Heart left ventricle (tissue), 16 donors: ENCODE measurements around the gene EGFL8. TPM values are rescaled to one million over a fixed set of nuclear protein-coding genes. Genes with fewer than 3 reads are reported as not detected.

Experiments used
- ATAC-seq, 4 donors: fragments of 200-7000 bp; cut with Tn5 transposase; one replicate each; pipeline ENCODE4 v1.9.1; 2020 to 2022; ENCODE audit warnings: moderate library complexity in 4 of 4, mild to moderate bottlenecking in 3 of 4, moderate number of reproducible peaks in 1 of 4
- DNase-seq, 5 donors: peaks; one replicate each; pipeline ENCODE4 v3.0.0-alpha.2; 2020
- H3K27ac ChIP-seq, 12 donors: fragments of 200-600 bp; sonication (generic) in 4 of 12; one replicate each; pipeline versions ENCODE4 v1.5.0 to v1.8.0; 2016 to 2022; ENCODE audit warnings: mild to moderate bottlenecking in 2 of 12
- H3K27me3 ChIP-seq, 9 donors: fragments of 200-600 bp; sonication (generic) in 2 of 9; one replicate each; pipeline versions ENCODE4 v1.5.1 to v1.8.0; 2016 to 2022; ENCODE audit warnings: mild to moderate bottlenecking in 3 of 9
- H3K36me3 ChIP-seq, 9 donors: fragments of 200-600 bp; sonication (generic) in 2 of 9; one replicate each; pipeline versions ENCODE4 v1.5.0 to v1.8.0; 2018 to 2022; ENCODE audit warnings: mild to moderate bottlenecking in 2 of 9
- H3K4me1 ChIP-seq, 12 donors: fragments of 200-600 bp; sonication (generic) in 4 of 12; one replicate each; pipeline versions ENCODE4 v1.5.0 to v1.8.0; 2016 to 2022; ENCODE audit warnings: mild to moderate bottlenecking in 3 of 12
- H3K4me3 ChIP-seq, 12 donors: fragments of 200-600 bp; sonication (generic) in 4 of 12; one replicate each; pipeline versions ENCODE4 v1.5.0 to v1.8.0; 2017 to 2022; ENCODE audit warnings: mild to moderate bottlenecking in 9 of 12, moderate library complexity in 4 of 12
- H3K9me3 ChIP-seq, 12 donors: fragments of 200-600 bp; sonication (generic) in 4 of 12; one replicate each; pipeline versions ENCODE4 v1.5.0 to v1.8.0; 2016 to 2022; ENCODE audit warnings: mild to moderate bottlenecking in 1 of 12
- POLR2A ChIP-seq, 2 donors: fragments of 450-650 bp; IDR thresholded peaks; one replicate each; pipeline ENCODE4 v1.6.1; 2017; ENCODE audit warnings: antibody characterized with exemption in 2 of 2, mild to moderate bottlenecking in 2 of 2, moderate library complexity in 2 of 2
- WGBS, 4 donors: extraction: QIAGEN DNeasy Blood & Tissue Kit in 2 of 4; methylation state at CpG; one replicate each; pipeline versions ENCODE4 v1.1.5 to v1.1.7; 2013 to 2018; 5-methylcytosine and 5-hydroxymethylcytosine counted together
- intact Hi-C, 10 donors: fragments of 100-400 bp; cut with DNase I; formaldehyde crosslinking; loops; one replicate each; pipeline versions ENCODE4 v1.11.1 to v1.14.2; 2022
- polyA plus RNA-seq, 2 donors: library from polyadenylated mRNA; stranded (reverse); fragments of 200-250 nt; gene quantifications; one replicate each; pipeline ENCODE4 v1.2.3, GENCODE V29; 2013
- total RNA-seq, 9 donors: library from RNA; depleted of rRNA in 2 of 9; stranded (reverse); fragments of >200 nt in 2 of 9; fragmentation: NEBNext Ultra II Directional in 3 of 9; extraction: Animal tissue kit (Norgen Biotek cat#: 25700) in 3 of 9; gene quantifications; one replicate each; pipeline versions ENCODE4 v1.1.0 to v1.2.4, GENCODE V29; 2016 to 2023
- TF ChIP-seq, protein P1 (sequence below), 12 donors: fragments of 200-600 bp; sonication (generic) in 4 of 12; IDR thresholded peaks; one replicate each; pipeline versions ENCODE4 v1.5.0 to v1.8.0; 2018 to 2022; ENCODE audit warnings: antibody characterized with exemption in 12 of 12, mild to moderate bottlenecking in 5 of 12
- donor health status: ischemic (EF 13 %, LVEDD 7.1; RV severe dilation, severe dysfunction).
- donor health status: healthy with polysubstance abuse.
- donor health status: DM: no; HTN: yes; CAD: no.
- donor health status: DM: no; HTN: no; CAD: no.
- donor health status: ischemic (EF 25% LVEDD 6.9; RV normal size, moderate dysfunction).
- donor health status: ischemic (EF 25% LVEDD 5.7; RV mildly dilated, moderate dysfunction).
- donor health status: healthy.
- donor health status: DM: yes; HTN: yes; CAD: no.
- donor health status: ischemic (EF 35%, LVEDD 5.7; RV mildly dilated, moderate dysfunction).
- donor health status: nonischemic (EF 11% LVEDD 7.7; RV severe dilation, severe dysfunction).
- donor health status: DM: yes; HTN: yes; CAD: no.
- donor health status: PGD.
- donor health status: ischemic (EF 29% LVEDD 5.4; RV normal size, mild dysfunction).
- donor health status: nonischemic (EF 23%, LVEDD 6.1; RV moderate dilation, normal function).

Gene EGFL8
- total and polyA plus RNA-seq, 11 donors, result 2.4 to 11.2 (median 6.1) TPM

DNA sequence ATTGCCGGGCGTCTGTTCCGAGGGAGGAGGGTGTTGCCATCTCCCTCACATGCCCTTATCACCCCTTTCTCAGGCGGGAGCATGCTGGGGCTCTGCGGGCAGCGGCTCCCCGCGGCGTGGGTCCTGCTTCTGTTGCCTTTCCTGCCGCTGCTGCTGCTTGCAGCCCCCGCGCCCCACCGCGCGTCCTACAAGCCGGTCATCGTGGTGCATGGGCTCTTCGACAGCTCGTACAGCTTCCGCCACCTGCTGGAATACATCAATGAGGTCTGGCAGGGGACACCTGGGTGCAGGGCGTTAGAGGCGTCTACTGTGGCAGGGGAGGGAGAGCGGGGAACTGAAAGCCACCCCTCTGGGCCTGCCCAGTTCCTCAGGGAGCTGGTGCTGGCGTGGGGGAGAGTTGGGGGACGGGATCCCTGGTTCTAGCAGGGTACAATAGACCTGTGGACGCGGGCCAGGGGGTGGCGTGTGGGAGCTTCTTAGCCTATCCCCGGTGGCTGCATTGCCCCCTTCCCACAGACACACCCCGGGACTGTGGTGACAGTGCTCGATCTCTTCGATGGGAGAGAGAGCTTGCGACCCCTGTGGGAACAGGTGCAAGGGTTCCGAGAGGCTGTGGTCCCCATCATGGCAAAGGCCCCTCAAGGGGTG lies 9.8 kb upstream of the EGFL8 start:
- DNase-seq (peak; percentile 60 to 78 (median 67)), ATAC-seq (peak; percentile 59 to 70 (median 67))
- Histone ChIP-seq H3K36me3 (peaks cover 0 to 41% (median 31%) of the 10 kb centered on the region in 9 donors), H3K4me1 (peaks cover 6 to 41% (median 21%) of the 10 kb centered on the region in 12 donors), H3K27ac (peak overlapping the region; percentile 66 to 96 (median 91)), H3K27me3 (peaks cover 0 to 29% (median 0%) of the 10 kb centered on the region in 9 donors), H3K9me3 (no peaks in the 10 kb centered on the region), H3K4me3 (peak overlapping the region; percentile 47 to 91 (median 78))
- no peak for TF ChIP-seq POLR2A (IDR thresholded peaks at IDR 0.05)
- TF ChIP-seq, protein P1, sequence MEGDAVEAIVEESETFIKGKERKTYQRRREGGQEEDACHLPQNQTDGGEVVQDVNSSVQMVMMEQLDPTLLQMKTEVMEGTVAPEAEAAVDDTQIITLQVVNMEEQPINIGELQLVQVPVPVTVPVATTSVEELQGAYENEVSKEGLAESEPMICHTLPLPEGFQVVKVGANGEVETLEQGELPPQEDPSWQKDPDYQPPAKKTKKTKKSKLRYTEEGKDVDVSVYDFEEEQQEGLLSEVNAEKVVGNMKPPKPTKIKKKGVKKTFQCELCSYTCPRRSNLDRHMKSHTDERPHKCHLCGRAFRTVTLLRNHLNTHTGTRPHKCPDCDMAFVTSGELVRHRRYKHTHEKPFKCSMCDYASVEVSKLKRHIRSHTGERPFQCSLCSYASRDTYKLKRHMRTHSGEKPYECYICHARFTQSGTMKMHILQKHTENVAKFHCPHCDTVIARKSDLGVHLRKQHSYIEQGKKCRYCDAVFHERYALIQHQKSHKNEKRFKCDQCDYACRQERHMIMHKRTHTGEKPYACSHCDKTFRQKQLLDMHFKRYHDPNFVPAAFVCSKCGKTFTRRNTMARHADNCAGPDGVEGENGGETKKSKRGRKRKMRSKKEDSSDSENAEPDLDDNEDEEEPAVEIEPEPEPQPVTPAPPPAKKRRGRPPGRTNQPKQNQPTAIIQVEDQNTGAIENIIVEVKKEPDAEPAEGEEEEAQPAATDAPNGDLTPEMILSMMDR (IDR thresholded peaks at IDR 0.05), result peak; percentile 24 to 65 (median 47)
- intact Hi-C loops, result loop anchor here in 8 of 10 donors (1.0 to 10.0 kb wide), 12 partner anchors 22 to 110 kb away; partner anchors contain the start of genes AGPAT1 (in 2 of the 8) and ATF6B (in 2 of the 8)
- 6 to 9% (median 7%) methylated on average over 21 to 34 of the region's 34 CpGs for WGBS, 4 donors

DNA sequence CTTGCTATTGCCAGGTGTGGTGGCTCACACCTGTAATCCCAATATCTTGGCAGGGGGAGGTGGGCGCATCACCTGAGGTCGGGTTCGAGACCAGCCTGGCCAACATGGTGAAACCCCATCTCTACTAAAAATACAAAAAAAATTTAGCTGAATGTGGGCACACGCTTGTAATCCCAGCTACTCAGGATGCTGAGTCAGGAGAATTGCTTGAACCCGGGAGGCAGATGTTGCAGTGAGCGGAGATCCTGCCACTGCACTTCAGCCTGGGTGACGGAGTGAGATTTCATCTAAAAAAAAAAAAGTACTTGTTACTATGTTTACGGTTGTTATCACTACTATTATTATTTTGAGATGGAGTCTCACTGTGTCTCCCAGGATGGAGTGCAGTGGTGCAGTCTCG lies 7.5 kb upstream of the EGFL8 start:
- Histone ChIP-seq H3K36me3 (peaks cover 0 to 59% (median 45%) of the 10 kb centered on the region in 9 donors), H3K27ac (no peak overlapping the region), H3K4me1 (peaks cover 6 to 34% (median 20%) of the 10 kb centered on the region in 12 donors), H3K4me3 (no peak overlapping the region), H3K9me3 (no peaks in the 10 kb centered on the region), H3K27me3 (peaks cover 0 to 14% (median 0%) of the 10 kb centered on the region in 9 donors)
- WGBS, 4 donors, result 92 to 93% (median 92%) methylated on average over 9 of the region's 9 CpGs
- no peak for DNase-seq
- TF ChIP-seq POLR2A (IDR thresholded peaks at IDR 0.05), result no peak
- TF ChIP-seq, protein P1 (IDR thresholded peaks at IDR 0.05), result no peak
- intact Hi-C loops, result loop anchor here in 2 of 10 donors (10.0 kb wide), 2 partner anchors 72 to 112 kb away; no protein-coding TSS in a partner anchor
- no peak for ATAC-seq

DNA sequence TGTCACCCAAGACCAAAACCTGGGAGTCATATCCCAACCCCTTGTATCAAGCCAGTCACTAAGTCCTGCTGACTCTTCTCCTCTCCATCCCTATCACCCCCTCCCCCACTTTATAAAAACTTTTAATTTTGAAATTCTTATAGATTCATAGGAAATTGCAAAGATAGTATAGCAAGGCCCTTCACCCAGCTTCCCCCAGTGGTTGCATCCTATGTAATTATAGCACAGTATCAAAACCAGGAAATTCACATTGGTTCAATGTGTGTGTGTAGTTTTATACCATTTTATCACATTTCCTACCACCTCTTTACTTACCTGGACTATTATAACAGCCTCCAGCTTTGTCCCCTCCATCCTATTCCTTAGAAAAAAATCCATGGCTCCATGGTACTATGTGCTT lies 6.3 kb upstream of the EGFL8 start:
- ATAC-seq, result no peak
- peaks cover 6 to 23% (median 13%) of the 10 kb centered on the region in 12 donors for H3K4me1 ChIP-seq
- intact Hi-C loops, result loop anchor here in 2 of 10 donors (10.0 kb wide), 2 partner anchors 73 to 113 kb away; no protein-coding TSS in a partner anchor
- TF ChIP-seq, protein P1 (IDR thresholded peaks at IDR 0.05), result no peak
- TF ChIP-seq POLR2A (IDR thresholded peaks at IDR 0.05), result no peak
- DNase-seq, result no peak
- no peak overlapping the region for H3K27ac ChIP-seq
- H3K36me3 ChIP-seq, result peaks cover 0 to 70% (median 54%) of the 10 kb centered on the region in 9 donors
- H3K27me3 ChIP-seq, result peaks cover 0 to 4% (median 0%) of the 10 kb centered on the region in 9 donors
- H3K4me3 ChIP-seq, result no peak overlapping the region
- H3K9me3 ChIP-seq, result no peaks in the 10 kb centered on the region

DNA sequence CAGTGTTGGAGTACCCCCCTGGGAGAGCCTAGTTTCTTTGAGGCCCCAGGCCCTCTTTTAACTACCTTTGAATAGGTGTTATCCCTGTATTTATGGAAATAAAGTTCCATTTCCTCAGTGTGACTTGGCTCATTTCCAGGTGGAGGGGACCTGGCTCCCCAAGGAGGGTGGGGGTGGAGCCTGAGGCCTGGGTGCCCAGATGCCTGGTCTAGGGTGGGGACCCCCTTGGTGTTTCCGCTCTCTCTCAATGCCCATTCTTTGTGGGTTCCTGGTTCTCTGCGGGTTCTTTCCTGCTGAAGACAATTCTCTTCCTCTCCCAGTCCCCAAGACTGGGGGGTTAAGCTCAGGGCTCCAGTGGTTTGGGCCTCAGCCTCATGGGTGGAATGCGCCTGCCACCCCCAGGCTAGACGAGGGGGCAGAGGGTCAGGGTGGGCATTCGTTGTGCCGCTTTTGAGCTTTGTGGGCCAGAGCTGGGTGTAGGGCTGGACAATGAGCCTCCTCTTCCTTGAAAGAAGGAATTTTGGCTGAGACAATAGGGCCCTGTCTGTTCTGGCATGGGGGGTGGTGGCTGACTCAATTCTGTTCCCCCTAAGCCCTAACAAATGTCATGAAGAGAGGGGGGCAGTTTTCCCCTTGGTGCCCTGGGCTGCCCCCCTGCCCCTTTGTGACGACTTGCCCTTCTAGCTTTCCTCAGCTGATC lies 686 bp upstream of the EGFL8 start:
- ATAC-seq (peak in 3 of 4 donors; percentile 29 to 59 (median 40)), DNase-seq (no peak)
- no peak for TF ChIP-seq POLR2A (IDR thresholded peaks at IDR 0.05)
- TF ChIP-seq, protein P1 (IDR thresholded peaks at IDR 0.05), result peak in 1 of 12 donors; percentile 8
- intact Hi-C loops, result no loop called here
- Histone ChIP-seq H3K9me3 (no peaks in the 10 kb centered on the region), H3K4me3 (no peak overlapping the region), H3K36me3 (peaks cover 0 to 85% (median 53%) of the 10 kb centered on the region in 9 donors), H3K27ac (peak overlapping the region in 11 of 12 donors; percentile 12 to 81 (median 60)), H3K27me3 (no peaks in the 10 kb centered on the region), H3K4me1 (no peaks in the 10 kb centered on the region)
- 84 to 93% (median 87%) methylated on average over 7 of the region's 7 CpGs for WGBS, 4 donors
